ENCODE data around the gene CAPN14.

- no peak for TF ChIP-seq CTCF (conservative IDR thresholded peaks at IDR 0.05)
- no peak for TF ChIP-seq ZFX (IDR thresholded peaks at IDR 0.05)
These were observed 46.4 kb upstream of the CAPN14 start for GRCh38 chr2:31263636-31264190.

All from C4-2B (cell line).